HEK293 (cell line): ENCODE measurements around the gene ADIPOR1.

Experiments
- CTCF ChIA-PET: fragments of 350-600 bp; formaldehyde crosslinking; extraction: SDS; loops from one replicate; lab custom pipeline; 2021; ENCODE audit warnings: antibody characterized with exemption; lab: Yijun Ruan, JAX
- POLR2A ChIA-PET: fragments of 300-600 bp; formaldehyde crosslinking; extraction: SDS; loops from one replicate; lab custom pipeline; 2020; ENCODE audit warnings: antibody characterized with exemption, inconsistent platforms; lab: Yijun Ruan, JAX
- H3K27ac ChIP-seq: fragments of 200-500 bp; sonication (Bioruptor generic); 2 replicates; pipeline ENCODE4 v1.5.1; 2014; ENCODE audit warnings: low read depth, low read length, control low read depth, inconsistent platforms; ENCODE audit errors: extremely low read depth
- H3K36me3 ChIP-seq, 2 experiments: fragments of 200-500 bp in 1 of 2; sonication (Bioruptor generic) in 1 of 2; 1 replicate in 1 of 2; 2 replicates in 1 of 2; pipeline ENCODE4 v1.5.1; 2014 to 2017; ENCODE audit warnings: inconsistent platforms in 2 of 2, low read length in 2 of 2; ENCODE audit not compliant: control insufficient read depth in 2 of 2, insufficient read depth in 1 of 2
- H3K4me1 ChIP-seq: fragments of 200-500 bp; sonication (Bioruptor generic); 2 replicates; pipeline ENCODE4 v1.5.1; 2014; ENCODE audit warnings: mild to moderate bottlenecking, low read length, inconsistent platforms; ENCODE audit not compliant: control insufficient read depth, insufficient read depth
- H3K4me3 ChIP-seq: 2 replicates; pipeline ENCODE4 v1.5.1; 2011; ENCODE audit warnings: low read depth, mild to moderate bottlenecking, control low read depth, low read length, moderate library complexity
- H3K9me3 ChIP-seq: fragments of 200-500 bp; sonication (Bioruptor generic); 2 replicates; pipeline ENCODE4 v1.5.1; 2014; ENCODE audit warnings: low read depth, low read length, inconsistent platforms; ENCODE audit not compliant: control insufficient read depth, insufficient read depth
- ZBTB1 ChIP-seq: fragments of 450-650 bp; formaldehyde crosslinking; IDR thresholded peaks from 2 replicates; pipeline ENCODE4 v1.5.1; 2016; ENCODE audit warnings: missing biosample characterization, missing genetic modification characterization
- ZBTB11 ChIP-seq: fragments of 450-650 bp; formaldehyde crosslinking; conservative IDR thresholded peaks from 2 replicates; pipeline ENCODE4 v1.5.1; 2016; ENCODE audit warnings: low read depth, missing biosample characterization, missing genetic modification characterization
- ZBTB7A ChIP-seq: fragments of 450-650 bp; formaldehyde crosslinking; IDR thresholded peaks from 2 replicates; pipeline ENCODE4 v1.5.1; 2016; ENCODE audit warnings: low read depth, missing biosample characterization, missing genetic modification characterization
- ZNF184 ChIP-seq: fragments of 450-650 bp; IDR thresholded peaks from 2 replicates; pipeline ENCODE4 v1.5.1; 2018; ENCODE audit warnings: missing biosample characterization, mild to moderate bottlenecking, missing genetic modification characterization
- ZNF2 ChIP-seq: fragments of 450-650 bp; formaldehyde crosslinking; IDR thresholded peaks from 2 replicates; pipeline ENCODE4 v1.5.1; 2016; ENCODE audit warnings: missing biosample characterization, missing genetic modification characterization
- ZNF280C ChIP-seq: fragments of 450-650 bp; formaldehyde crosslinking; IDR thresholded peaks from 2 replicates; pipeline ENCODE4 v1.5.1; 2016; ENCODE audit warnings: missing biosample characterization, missing genetic modification characterization
- ZNF324 ChIP-seq: fragments of 450-650 bp; formaldehyde crosslinking; IDR thresholded peaks from 2 replicates; pipeline ENCODE4 v1.5.1; 2016; ENCODE audit warnings: missing biosample characterization, missing genetic modification characterization
- ZNF394 ChIP-seq: fragments of 450-650 bp; formaldehyde crosslinking; IDR thresholded peaks from 2 replicates; pipeline ENCODE4 v1.5.1; 2016; ENCODE audit warnings: missing biosample characterization, missing genetic modification characterization, mild to moderate bottlenecking, moderate library complexity, borderline replicate concordance
- ZNF514 ChIP-seq: fragments of 450-650 bp; formaldehyde crosslinking; IDR thresholded peaks from 2 replicates; pipeline ENCODE4 v1.5.1; 2016; ENCODE audit warnings: missing biosample characterization, missing genetic modification characterization
- ZNF561 ChIP-seq: fragments of 450-650 bp; IDR thresholded peaks from 2 replicates; pipeline ENCODE4 v1.5.1; 2018; ENCODE audit warnings: missing biosample characterization, missing genetic modification characterization, borderline replicate concordance
- ZNF621 ChIP-seq: fragments of 450-650 bp; formaldehyde crosslinking; IDR thresholded peaks from 2 replicates; pipeline ENCODE4 v1.5.1; 2017; ENCODE audit warnings: missing biosample characterization, missing genetic modification characterization
- ZNF654 ChIP-seq: fragments of 450-650 bp; formaldehyde crosslinking; IDR thresholded peaks from 2 replicates; pipeline ENCODE4 v1.5.1; 2016; ENCODE audit warnings: low read depth, missing biosample characterization, missing genetic modification characterization
- ZNF660 ChIP-seq: fragments of 450-650 bp; IDR thresholded peaks from 2 replicates; pipeline ENCODE4 v1.5.1; 2018; ENCODE audit warnings: missing biosample characterization, mild to moderate bottlenecking, missing genetic modification characterization
- ZNF677 ChIP-seq: fragments of 450-650 bp; IDR thresholded peaks from 2 replicates; pipeline ENCODE4 v1.5.0; 2018; ENCODE audit warnings: missing biosample characterization, mild to moderate bottlenecking, missing genetic modification characterization, moderate library complexity
- ZSCAN23 ChIP-seq: fragments of 450-650 bp; formaldehyde crosslinking; IDR thresholded peaks from 2 replicates; pipeline ENCODE4 v1.5.1; 2016; ENCODE audit warnings: missing biosample characterization, missing genetic modification characterization
- ZSCAN30 ChIP-seq: fragments of 450-650 bp; IDR thresholded peaks from 2 replicates; pipeline ENCODE4 v1.5.1; 2018; ENCODE audit warnings: missing biosample characterization, mild to moderate bottlenecking, missing genetic modification characterization, moderate library complexity
- ZSCAN5A ChIP-seq: fragments of 450-650 bp; formaldehyde crosslinking; IDR thresholded peaks from 2 replicates; pipeline ENCODE4 v1.5.1; 2016; ENCODE audit warnings: missing biosample characterization, missing genetic modification characterization
- ZXDB ChIP-seq: fragments of 450-650 bp; formaldehyde crosslinking; IDR thresholded peaks from 2 replicates; pipeline ENCODE4 v1.5.1; 2016; ENCODE audit warnings: missing biosample characterization, missing genetic modification characterization
- TF ChIP-seq, protein P1 (sequence below): fragments of 450-650 bp; formaldehyde crosslinking; IDR thresholded peaks from 2 replicates; pipeline ENCODE4 v1.5.1; 2016; ENCODE audit warnings: missing biosample characterization, missing genetic modification characterization
- TF ChIP-seq, protein P2 (sequence below): fragments of 450-650 bp; formaldehyde crosslinking; IDR thresholded peaks from 2 replicates; pipeline ENCODE4 v1.5.1; 2017; ENCODE audit warnings: missing biosample characterization, mild to moderate bottlenecking, missing genetic modification characterization, moderate library complexity

The ADIPOR1 gene

DNA sequence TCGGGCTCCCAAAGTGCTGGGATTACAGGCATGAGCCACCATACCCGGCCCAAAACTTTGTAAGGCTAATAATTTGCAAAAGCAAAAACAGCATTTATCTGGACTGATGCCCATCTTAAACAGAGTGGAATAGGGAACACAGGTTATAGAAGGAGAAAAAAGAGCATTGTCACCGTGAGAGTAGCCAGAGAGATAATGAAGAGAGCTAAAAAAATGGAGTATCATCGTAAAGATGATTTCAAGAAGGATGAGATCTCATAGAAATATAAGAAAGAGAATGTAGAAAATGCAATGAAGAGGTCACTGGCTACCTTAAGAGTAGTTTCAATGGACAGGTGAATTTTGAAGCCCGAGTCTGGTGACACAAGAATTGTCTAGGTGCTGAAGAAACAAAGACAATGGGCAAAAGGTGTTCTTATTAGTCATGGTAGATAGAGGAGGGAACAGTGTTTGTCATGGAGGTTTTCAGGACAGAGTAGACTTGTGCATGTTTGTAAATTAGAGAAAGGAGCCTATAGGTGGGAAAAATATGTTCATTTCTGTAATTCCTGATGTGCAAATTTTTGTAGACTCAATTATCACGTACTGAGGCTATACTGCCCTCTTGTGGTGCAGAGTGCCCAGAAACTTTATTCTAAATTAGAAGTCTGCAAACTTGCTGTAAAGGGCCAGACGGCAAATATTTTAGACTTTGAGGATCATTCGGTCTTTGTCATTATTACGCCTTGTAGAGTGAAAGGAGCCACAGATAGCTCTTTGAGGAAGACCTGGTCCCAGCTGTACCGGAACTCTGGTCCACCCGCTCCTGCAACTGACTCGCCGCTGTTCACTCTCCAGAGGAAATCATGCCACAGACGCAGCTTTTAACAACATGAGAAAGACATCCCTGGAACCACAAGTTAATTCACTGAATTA lies 41.0 kb upstream of the ADIPOR1 start:
- POLR2A ChIA-PET: interaction anchor here (0.9 kb wide), 1 partner anchor 72 kb away, joined by 3 read pairs; the partner anchor contains the start of gene KLHL12
- TF ChIP-seq ZNF2 (tag by site-specific recombination) (0 out of 2 replicates have a peak, but pooled peaks have one; percentile 38), ZNF394 (tag by site-specific recombination) (no peak), ZNF654 (tag by site-specific recombination) (peak; percentile 92), ZNF660 (0 out of 2 replicates have a peak, but pooled peaks have one; percentile 41)
- TF ChIP-seq, protein P1, sequence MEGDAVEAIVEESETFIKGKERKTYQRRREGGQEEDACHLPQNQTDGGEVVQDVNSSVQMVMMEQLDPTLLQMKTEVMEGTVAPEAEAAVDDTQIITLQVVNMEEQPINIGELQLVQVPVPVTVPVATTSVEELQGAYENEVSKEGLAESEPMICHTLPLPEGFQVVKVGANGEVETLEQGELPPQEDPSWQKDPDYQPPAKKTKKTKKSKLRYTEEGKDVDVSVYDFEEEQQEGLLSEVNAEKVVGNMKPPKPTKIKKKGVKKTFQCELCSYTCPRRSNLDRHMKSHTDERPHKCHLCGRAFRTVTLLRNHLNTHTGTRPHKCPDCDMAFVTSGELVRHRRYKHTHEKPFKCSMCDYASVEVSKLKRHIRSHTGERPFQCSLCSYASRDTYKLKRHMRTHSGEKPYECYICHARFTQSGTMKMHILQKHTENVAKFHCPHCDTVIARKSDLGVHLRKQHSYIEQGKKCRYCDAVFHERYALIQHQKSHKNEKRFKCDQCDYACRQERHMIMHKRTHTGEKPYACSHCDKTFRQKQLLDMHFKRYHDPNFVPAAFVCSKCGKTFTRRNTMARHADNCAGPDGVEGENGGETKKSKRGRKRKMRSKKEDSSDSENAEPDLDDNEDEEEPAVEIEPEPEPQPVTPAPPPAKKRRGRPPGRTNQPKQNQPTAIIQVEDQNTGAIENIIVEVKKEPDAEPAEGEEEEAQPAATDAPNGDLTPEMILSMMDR (tag by site-specific recombination): peak; percentile 48
- TF ChIP-seq, all 188 proteins: peak for 4

DNA sequence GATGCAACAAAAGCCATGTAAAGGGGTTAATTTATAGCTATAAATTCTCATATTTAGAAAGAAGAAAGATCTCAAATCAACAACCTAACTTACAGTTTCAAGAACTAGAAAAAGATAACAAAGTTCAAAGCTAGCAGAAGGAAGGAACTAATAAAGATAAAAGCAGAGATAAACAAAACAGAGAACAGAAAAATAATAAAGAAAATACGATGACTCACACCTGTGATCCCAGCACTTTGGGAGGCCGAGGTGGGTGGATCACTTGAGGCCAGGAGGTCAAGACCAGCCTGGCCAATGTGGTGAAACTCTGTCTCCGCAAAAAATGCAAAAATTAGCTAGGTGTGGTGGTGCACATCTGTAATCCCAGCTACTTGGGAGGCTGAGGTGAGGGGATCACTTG lies 36.6 kb upstream of the ADIPOR1 start:
- CTCF ChIA-PET: interaction anchor here (0.6 to 1.0 kb wide), 2 partner anchors 27 to 273 kb away, joined by 3 read pairs; no protein-coding TSS in a partner anchor
- no peak for TF ChIP-seq ZBTB7A (tag by site-specific recombination)
- TF ChIP-seq ZNF621 (tag by site-specific recombination): no peak
- no peak for TF ChIP-seq ZBTB11
- TF ChIP-seq ZSCAN30 (tag by site-specific recombination): no peak
- TF ChIP-seq ZBTB1 (tag by site-specific recombination): no peak
- no peak for TF ChIP-seq ZNF677 (tag by site-specific recombination)
- TF ChIP-seq ZNF324: no peak
- TF ChIP-seq ZNF280C: no peak
- no peak for TF ChIP-seq ZSCAN23 (tag by site-specific recombination)
- TF ChIP-seq ZXDB (tag by site-specific recombination): no peak
- no peak for TF ChIP-seq ZSCAN5A (tag by site-specific recombination)
- TF ChIP-seq, protein P2, sequence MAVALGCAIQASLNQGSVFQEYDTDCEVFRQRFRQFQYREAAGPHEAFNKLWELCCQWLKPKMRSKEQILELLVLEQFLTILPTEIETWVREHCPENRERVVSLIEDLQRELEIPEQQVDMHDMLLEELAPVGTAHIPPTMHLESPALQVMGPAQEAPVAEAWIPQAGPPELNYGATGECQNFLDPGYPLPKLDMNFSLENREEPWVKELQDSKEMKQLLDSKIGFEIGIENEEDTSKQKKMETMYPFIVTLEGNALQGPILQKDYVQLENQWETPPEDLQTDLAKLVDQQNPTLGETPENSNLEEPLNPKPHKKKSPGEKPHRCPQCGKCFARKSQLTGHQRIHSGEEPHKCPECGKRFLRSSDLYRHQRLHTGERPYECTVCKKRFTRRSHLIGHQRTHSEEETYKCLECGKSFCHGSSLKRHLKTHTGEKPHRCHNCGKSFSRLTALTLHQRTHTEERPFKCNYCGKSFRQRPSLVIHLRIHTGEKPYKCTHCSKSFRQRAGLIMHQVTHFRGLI: no peak
- TF ChIP-seq ZNF514 (tag by site-specific recombination): no peak
- no peak for TF ChIP-seq ZNF184
- TF ChIP-seq ZNF561: no peak

More for the DNA sequence above, 41.0 kb upstream of the ADIPOR1 start:
- CTCF ChIA-PET: interaction anchor here (0.5 to 4.6 kb wide), 37 partner anchors 9 to 1241 kb away, joined by 3 to 30 read pairs (median 4); no protein-coding TSS in a partner anchor
- no peak overlapping the region for H3K27ac ChIP-seq
- no peak overlapping the region for H3K4me3 ChIP-seq
- no peaks in the 10 kb centered on the region for H3K36me3 ChIP-seq
- H3K9me3 ChIP-seq: no peaks in the 10 kb centered on the region
- no peaks in the 10 kb centered on the region for H3K4me1 ChIP-seq

More for the DNA sequence above, 36.6 kb upstream of the ADIPOR1 start:
- Histone ChIP-seq H3K36me3 (no peaks in the 10 kb centered on the region), H3K4me3 (no peak overlapping the region), H3K27ac (no peak overlapping the region), H3K9me3 (no peaks in the 10 kb centered on the region), H3K4me1 (no peaks in the 10 kb centered on the region)
- POLR2A ChIA-PET: interaction anchor here (1.0 kb wide), 1 partner anchor 12 kb away, joined by 3 read pairs; the partner anchor contains the start of gene TMEM183A
